ENCODE results near the gene ZFHX2. TPM values are rescaled to one million over a fixed set of nuclear protein-coding genes. Genes with fewer than 3 reads are reported as not detected.
A peak's percentile ranks its signal among the peaks of the same experiment; 100 is the strongest.

The ZFHX2 gene
- total RNA-seq, 2 experiments from 2014 or later = 0.78 to 1.0 TPM

- POLR2A ChIA-PET = no interaction called here
- Mint-ChIP-seq H3K36me3 (ENCODE audit: low read depth) (no peaks in the 10 kb centered on the region), H3K27ac (no peak overlapping the region), H3K4me3 (no peak overlapping the region), H3K9me3 (no peaks in the 10 kb centered on the region), H3K27me3 (no peaks in the 10 kb centered on the region), H3K4me1 (ENCODE audit: low read depth) (no peaks in the 10 kb centered on the region)
- CTCF ChIA-PET = interaction anchor here (0.8 to 8.3 kb wide), 3 partner anchors 15 to 65 kb away, joined by 3 to 78 read pairs (median 7); partner anchors contain the start of gene THTPA
- no peak for DNase-seq
- TF ChIP-seq CTCF (IDR thresholded peaks at IDR 0.05) = no peak
- ATAC-seq = no peak
- intact Hi-C loops (cut with micrococcal nuclease) = no loop called here
Measured at GRCh38 chr14:23543403-23543802, 8.2 kb downstream of the ZFHX2 start.

- no peak for TF ChIP-seq CTCF (IDR thresholded peaks at IDR 0.05)
- intact Hi-C loops (cut with micrococcal nuclease) = no loop called here
- no peaks in the 10 kb centered on the region for H3K4me1 Mint-ChIP-seq (ENCODE audit: low read depth)
- ChIA-PET POLR2A (no interaction called here), CTCF (interaction anchor here (1.0 to 8.3 kb wide), 3 partner anchors 12 to 63 kb away, joined by 3 to 78 read pairs (median 7); partner anchors contain the start of gene THTPA)
- no peak for DNase-seq
- H3K36me3 Mint-ChIP-seq (ENCODE audit: low read depth) = no peaks in the 10 kb centered on the region
- no peaks in the 10 kb centered on the region for H3K9me3 Mint-ChIP-seq
- H3K27ac Mint-ChIP-seq = no peak overlapping the region
- ATAC-seq = no peak
- H3K27me3 Mint-ChIP-seq = no peaks in the 10 kb centered on the region
- no peak overlapping the region for H3K4me3 Mint-ChIP-seq
Measured at GRCh38 chr14:23542261-23542660, 9.3 kb downstream of the ZFHX2 start.

GRCh38 chr14:23540141-23540469 lies 11.5 kb downstream of the ZFHX2 start:
- ChIA-PET POLR2A (interaction anchor here (1.4 kb wide), 1 partner anchor 60 kb away, joined by 4 read pairs; no protein-coding TSS in a partner anchor), CTCF (interaction anchor here (0.7 to 8.3 kb wide), 13 partner anchors 9 to 92 kb away, joined by 3 to 78 read pairs (median 5); partner anchors contain the start of genes THTPA and ZFHX2)
- no peak for ATAC-seq
- intact Hi-C loops (cut with micrococcal nuclease) = no loop called here
- H3K9me3 Mint-ChIP-seq = no peaks in the 10 kb centered on the region
- H3K27me3 Mint-ChIP-seq = no peaks in the 10 kb centered on the region
- no peak for TF ChIP-seq CTCF (IDR thresholded peaks at IDR 0.05)
- no peaks in the 10 kb centered on the region for H3K4me1 Mint-ChIP-seq (ENCODE audit: low read depth)
- no peak overlapping the region for H3K4me3 Mint-ChIP-seq
- H3K27ac Mint-ChIP-seq = no peak overlapping the region
- DNase-seq = no peak
- no peaks in the 10 kb centered on the region for H3K36me3 Mint-ChIP-seq (ENCODE audit: low read depth)

GRCh38 chr14:23539248-23540140 lies 12.1 kb downstream of the ZFHX2 start:
- CTCF ChIA-PET = interaction anchor here (0.7 to 8.3 kb wide), 21 partner anchors 9 to 213 kb away, joined by 3 to 78 read pairs (median 5); partner anchors contain the start of genes THTPA and ZFHX2
- Mint-ChIP-seq H3K27me3 (no peaks in the 10 kb centered on the region), H3K27ac (no peak overlapping the region), H3K4me3 (no peak overlapping the region), H3K36me3 (ENCODE audit: low read depth) (no peaks in the 10 kb centered on the region), H3K9me3 (no peaks in the 10 kb centered on the region), H3K4me1 (ENCODE audit: low read depth) (no peaks in the 10 kb centered on the region)
- intact Hi-C loops (cut with micrococcal nuclease) = no loop called here
- POLR2A ChIA-PET = interaction anchor here (1.4 kb wide), 1 partner anchor 60 kb away, joined by 4 read pairs; no protein-coding TSS in a partner anchor
- DNase-seq = peak; percentile 31
- TF ChIP-seq CTCF (IDR thresholded peaks at IDR 0.05) = peak; percentile 79
- ATAC-seq = peak; percentile 92

GRCh38 chr14:23538785-23539184 lies 12.8 kb downstream of the ZFHX2 start:
- TF ChIP-seq CTCF (IDR thresholded peaks at IDR 0.05) = no peak
- Mint-ChIP-seq H3K27ac (no peak overlapping the region), H3K9me3 (no peaks in the 10 kb centered on the region), H3K4me1 (ENCODE audit: low read depth) (no peaks in the 10 kb centered on the region), H3K27me3 (no peaks in the 10 kb centered on the region), H3K4me3 (no peak overlapping the region), H3K36me3 (ENCODE audit: low read depth) (no peaks in the 10 kb centered on the region)
- intact Hi-C loops (cut with micrococcal nuclease) = no loop called here
- ChIA-PET POLR2A (no interaction called here), CTCF (interaction anchor here (0.7 to 8.3 kb wide), 17 partner anchors 9 to 212 kb away, joined by 3 to 78 read pairs (median 5); partner anchors contain the start of genes THTPA and ZFHX2)
- DNase-seq (no peak), ATAC-seq (no peak)

All from activated CD8-positive, alpha-beta T cell treated with anti-CD3 and anti-CD28 coated beads for 36 hours (primary cell).